HCT116 (cell line): ENCODE data around the gene NAGPA. TPM values are rescaled to one million over a fixed set of nuclear protein-coding genes. Genes with fewer than 3 reads are reported as not detected.

ENCODE experiments used
- ATAC-seq: fragments of 200-7000 bp; cut with Tn5 transposase; 2 replicates; pipeline ENCODE4 v1.9.1; 2020; ENCODE audit warnings: mild to moderate bottlenecking, moderate library complexity
- BruUV-seq: library from RNA; stranded (reverse); fragments of 400-500 nt; replicated peaks from 2 replicates; lab custom pipeline; 2021; lab: Mats Ljungman, UMichigan
- CTCF ChIA-PET: fragments of 300-600 bp; sonication (Branson Sonifier 250); formaldehyde crosslinking; loops from one replicate; lab custom pipeline; 2021; ENCODE audit warnings: antibody characterized with exemption; lab: Charles Lee
- POLR2A ChIA-PET: fragments of 300-600, 350-600 bp; sonication (Branson Sonifier 250); formaldehyde crosslinking; loops from one replicate; lab custom pipeline; 2021; ENCODE audit warnings: antibody characterized with exemption; lab: Charles Lee
- RAD21 ChIA-PET, 2 experiments: fragments of 300-600 bp; sonication (Branson Sonifier 250); formaldehyde crosslinking; loops; one replicate each; lab custom pipeline; 2023; ENCODE audit warnings: low total read pairs in 2 of 2; ENCODE audit not compliant: uncharacterized antibody in 2 of 2, unreplicated experiment in 2 of 2, low non-redundant PET in 1 of 2; lab: Charles Lee
- DNase-seq: peaks from one replicate; pipeline ENCODE4 v3.0.0-alpha.2; 2010; ENCODE audit warnings: low read depth, low spot score
- H2AFZ ChIP-seq: fragments of 200-600 bp; shearing (Covaris generic), sonication (generic); 2 replicates; pipeline ENCODE4 v1.6.1; 2017; ENCODE audit warnings: low read depth, mixed run types, mixed read lengths, antibody characterized with exemption, low read length; ENCODE audit not compliant: poor library complexity, severe bottlenecking
- H3K27ac ChIP-seq: 2 replicates; pipeline ENCODE4 v1.5.1; 2012; ENCODE audit warnings: low read depth, low read length
- H3K27me3 ChIP-seq: fragments of 200-600 bp; sonication (generic); 2 replicates; pipeline ENCODE4 v1.6.1; 2016; ENCODE audit warnings: mixed run types, low read length, mixed read lengths; ENCODE audit not compliant: insufficient read depth
- H3K36me3 ChIP-seq, 2 experiments: fragments of 200-500 bp in 1 of 2; fragments of 200-600 bp in 1 of 2; sonication (Bioruptor generic) in 1 of 2; sonication (generic) in 1 of 2; 2 replicates each; pipeline versions ENCODE4 v1.5.1 to v1.6.1; 2014 to 2016; ENCODE audit warnings: low read length in 2 of 2, inconsistent platforms in 1 of 2, mixed read lengths in 1 of 2, mixed run types in 1 of 2; ENCODE audit not compliant: insufficient read depth in 2 of 2, control insufficient read depth in 1 of 2
- H3K4me1 ChIP-seq, 2 experiments: fragments of 200-600 bp in 1 of 2; sonication (generic) in 1 of 2; 2 replicates each; pipeline versions ENCODE4 v1.5.1 to v1.6.1; 2012 to 2017; ENCODE audit warnings: low read length in 2 of 2, inconsistent platforms in 1 of 2, mild to moderate bottlenecking in 1 of 2, mixed read lengths in 1 of 2, mixed run types in 1 of 2, moderate library complexity in 1 of 2; ENCODE audit not compliant: insufficient read depth in 2 of 2, control insufficient read depth in 1 of 2
- H3K4me2 ChIP-seq: fragments of 200-600 bp; sonication (generic); 2 replicates; pipeline ENCODE4 v1.6.1; 2017; ENCODE audit warnings: mixed run types, low read length, mixed read lengths
- H3K4me3 ChIP-seq, 2 experiments: fragments of 200-600 bp in 1 of 2; sonication (generic) in 1 of 2; replicated peaks in 1 of 2; 2 replicates each; pipeline ENCODE4 v1.5.1; 2011 to 2016; ENCODE audit warnings: low read length in 2 of 2, control low read depth in 1 of 2, low read depth in 1 of 2, mild to moderate bottlenecking in 1 of 2, mixed read lengths in 1 of 2, mixed run types in 1 of 2
- H3K79me2 ChIP-seq: fragments of 200-600 bp; sonication (generic); 2 replicates; pipeline ENCODE4 v1.6.1; 2017; ENCODE audit warnings: mild to moderate bottlenecking, mixed run types, low read length, moderate library complexity, mixed read lengths; ENCODE audit not compliant: insufficient read depth
- H3K9ac ChIP-seq: fragments of 200-600 bp; sonication (generic); 2 replicates; pipeline ENCODE4 v1.6.1; 2016; ENCODE audit warnings: low read length, mixed read lengths
- H3K9me2 ChIP-seq: fragments of 200-600 bp; sonication (generic), shearing (Covaris generic); 2 replicates; pipeline ENCODE4 v1.6.1; 2017; ENCODE audit warnings: mixed run types, mild to moderate bottlenecking, moderate library complexity; ENCODE audit not compliant: insufficient read depth
- H3K9me3 ChIP-seq, 2 experiments: fragments of 200-500 bp in 1 of 2; fragments of 200-600 bp in 1 of 2; sonication (Bioruptor generic) in 1 of 2; sonication (generic) in 1 of 2; 2 replicates each; pipeline ENCODE4 v1.6.1; 2014 to 2017; ENCODE audit warnings: low read length in 2 of 2, mixed read lengths in 2 of 2, inconsistent platforms in 1 of 2, low read depth in 1 of 2, mild to moderate bottlenecking in 1 of 2, mixed run types in 1 of 2, moderate library complexity in 1 of 2; ENCODE audit not compliant: control insufficient read depth in 1 of 2, insufficient read depth in 1 of 2
- H4K20me1 ChIP-seq: fragments of 200-600 bp; sonication (generic), shearing (Covaris generic); 2 replicates; pipeline ENCODE4 v1.6.1; 2017; ENCODE audit warnings: mixed run types, mild to moderate bottlenecking, moderate library complexity; ENCODE audit not compliant: insufficient read depth
- CEBPB ChIP-seq: IDR thresholded peaks from 2 replicates; pipeline ENCODE4 v1.6.1; 2012; ENCODE audit warnings: low read depth
- EGR1 ChIP-seq: IDR thresholded peaks from 2 replicates; pipeline ENCODE4 v1.6.1; 2012; ENCODE audit warnings: low read depth
- EZH2phosphoT487 ChIP-seq: fragments of 200-600 bp; IDR thresholded peaks from 2 replicates; pipeline ENCODE4 v1.6.1; 2018; ENCODE audit warnings: antibody characterized with exemption, borderline replicate concordance
- JUND ChIP-seq: IDR thresholded peaks from 2 replicates; pipeline ENCODE4 v1.6.1; 2012
- POLR2AphosphoS5 ChIP-seq: IDR thresholded peaks from 2 replicates; pipeline ENCODE4 v1.6.1; 2011; ENCODE audit warnings: mild to moderate bottlenecking, low read depth, low read length, moderate library complexity
- SIN3A ChIP-seq: IDR thresholded peaks from 2 replicates; pipeline ENCODE4 v1.6.1; 2012; ENCODE audit warnings: low read depth
- SP1 ChIP-seq: IDR thresholded peaks from 2 replicates; pipeline ENCODE4 v1.6.1; 2012; ENCODE audit warnings: low read depth
- SRF ChIP-seq: IDR thresholded peaks from 2 replicates; pipeline ENCODE4 v1.6.1; 2012; ENCODE audit warnings: low read depth
- intact Hi-C: fragments of 100-400 bp; cut with micrococcal nuclease; formaldehyde crosslinking; loops from 2 replicates; pipeline ENCODE4 v1.10.0; 2022
- total RNA-seq: library from RNA; stranded (reverse); gene quantifications from one replicate; pipeline ENCODE4 v1.2.1, GENCODE V29; 2021; ENCODE audit not compliant: unreplicated experiment
- TF ChIP-seq, protein P1 (sequence below): IDR thresholded peaks from 2 replicates; pipeline ENCODE4 v1.6.1; 2012; ENCODE audit warnings: low read depth
- TF ChIP-seq, protein P2 (sequence below): IDR thresholded peaks from 2 replicates; pipeline ENCODE4 v1.6.1; 2011; ENCODE audit warnings: mild to moderate bottlenecking, low read length, moderate library complexity; ENCODE audit not compliant: insufficient replicate concordance; ENCODE audit errors: extremely low read depth
- TF ChIP-seq, protein P3 (sequence below), 3 experiments: fragments of 200-600 bp in 1 of 3; sonication (generic) in 1 of 3; IDR thresholded peaks in 2 of 3; conservative IDR thresholded peaks in 1 of 3; 2 replicates each; pipeline ENCODE4 v1.5.1; 2012 to 2017; ENCODE audit warnings: low read depth in 2 of 3, low read length in 2 of 3, antibody characterized with exemption in 1 of 3, borderline replicate concordance in 1 of 3, control low read depth in 1 of 3, mild to moderate bottlenecking in 1 of 3, mixed read lengths in 1 of 3, mixed run types in 1 of 3, moderate library complexity in 1 of 3; ENCODE audit not compliant: insufficient read depth in 1 of 3
- TF ChIP-seq, protein P4 (sequence below): IDR thresholded peaks from 2 replicates; pipeline ENCODE4 v1.6.1; 2012

The NAGPA gene
- total RNA-seq, 1 experiment from 2014 or later: 17.5 TPM

DNA sequence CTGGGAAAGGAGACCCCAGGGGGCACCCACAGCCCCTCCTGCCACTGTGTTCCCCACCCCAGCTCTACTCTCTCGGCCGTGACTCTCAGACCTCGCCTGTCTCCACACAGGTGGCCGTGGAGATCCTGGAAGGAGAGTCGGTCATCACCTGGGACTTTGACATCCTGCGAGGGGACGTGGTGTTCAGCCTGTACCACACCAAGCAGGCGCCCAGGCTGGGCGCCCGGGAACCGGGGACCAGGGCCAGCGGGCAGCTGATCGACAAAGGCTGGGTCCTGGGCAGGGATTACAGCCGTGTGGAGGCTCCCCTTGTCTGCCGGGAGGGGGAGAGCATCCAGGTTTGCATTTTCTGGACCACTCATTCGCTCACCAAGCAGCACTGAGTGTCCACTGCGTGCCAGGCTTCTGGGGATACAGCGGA is 25.4 kb downstream of the NAGPA start:
- H3K4me2 ChIP-seq: no peak overlapping the region
- no peak overlapping the region for H3K4me3 ChIP-seq
- ATAC-seq (no peak), DNase-seq (no peak)
- TF ChIP-seq, protein P1, sequence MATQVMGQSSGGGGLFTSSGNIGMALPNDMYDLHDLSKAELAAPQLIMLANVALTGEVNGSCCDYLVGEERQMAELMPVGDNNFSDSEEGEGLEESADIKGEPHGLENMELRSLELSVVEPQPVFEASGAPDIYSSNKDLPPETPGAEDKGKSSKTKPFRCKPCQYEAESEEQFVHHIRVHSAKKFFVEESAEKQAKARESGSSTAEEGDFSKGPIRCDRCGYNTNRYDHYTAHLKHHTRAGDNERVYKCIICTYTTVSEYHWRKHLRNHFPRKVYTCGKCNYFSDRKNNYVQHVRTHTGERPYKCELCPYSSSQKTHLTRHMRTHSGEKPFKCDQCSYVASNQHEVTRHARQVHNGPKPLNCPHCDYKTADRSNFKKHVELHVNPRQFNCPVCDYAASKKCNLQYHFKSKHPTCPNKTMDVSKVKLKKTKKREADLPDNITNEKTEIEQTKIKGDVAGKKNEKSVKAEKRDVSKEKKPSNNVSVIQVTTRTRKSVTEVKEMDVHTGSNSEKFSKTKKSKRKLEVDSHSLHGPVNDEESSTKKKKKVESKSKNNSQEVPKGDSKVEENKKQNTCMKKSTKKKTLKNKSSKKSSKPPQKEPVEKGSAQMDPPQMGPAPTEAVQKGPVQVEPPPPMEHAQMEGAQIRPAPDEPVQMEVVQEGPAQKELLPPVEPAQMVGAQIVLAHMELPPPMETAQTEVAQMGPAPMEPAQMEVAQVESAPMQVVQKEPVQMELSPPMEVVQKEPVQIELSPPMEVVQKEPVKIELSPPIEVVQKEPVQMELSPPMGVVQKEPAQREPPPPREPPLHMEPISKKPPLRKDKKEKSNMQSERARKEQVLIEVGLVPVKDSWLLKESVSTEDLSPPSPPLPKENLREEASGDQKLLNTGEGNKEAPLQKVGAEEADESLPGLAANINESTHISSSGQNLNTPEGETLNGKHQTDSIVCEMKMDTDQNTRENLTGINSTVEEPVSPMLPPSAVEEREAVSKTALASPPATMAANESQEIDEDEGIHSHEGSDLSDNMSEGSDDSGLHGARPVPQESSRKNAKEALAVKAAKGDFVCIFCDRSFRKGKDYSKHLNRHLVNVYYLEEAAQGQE: no peak
- TF ChIP-seq EZH2phosphoT487 (no peak), EGR1 (no peak), CEBPB (no peak), JUND (no peak), POLR2AphosphoS5 (no peak), SP1 (no peak), SRF (no peak), SIN3A (no peak)
- TF ChIP-seq, protein P2, sequence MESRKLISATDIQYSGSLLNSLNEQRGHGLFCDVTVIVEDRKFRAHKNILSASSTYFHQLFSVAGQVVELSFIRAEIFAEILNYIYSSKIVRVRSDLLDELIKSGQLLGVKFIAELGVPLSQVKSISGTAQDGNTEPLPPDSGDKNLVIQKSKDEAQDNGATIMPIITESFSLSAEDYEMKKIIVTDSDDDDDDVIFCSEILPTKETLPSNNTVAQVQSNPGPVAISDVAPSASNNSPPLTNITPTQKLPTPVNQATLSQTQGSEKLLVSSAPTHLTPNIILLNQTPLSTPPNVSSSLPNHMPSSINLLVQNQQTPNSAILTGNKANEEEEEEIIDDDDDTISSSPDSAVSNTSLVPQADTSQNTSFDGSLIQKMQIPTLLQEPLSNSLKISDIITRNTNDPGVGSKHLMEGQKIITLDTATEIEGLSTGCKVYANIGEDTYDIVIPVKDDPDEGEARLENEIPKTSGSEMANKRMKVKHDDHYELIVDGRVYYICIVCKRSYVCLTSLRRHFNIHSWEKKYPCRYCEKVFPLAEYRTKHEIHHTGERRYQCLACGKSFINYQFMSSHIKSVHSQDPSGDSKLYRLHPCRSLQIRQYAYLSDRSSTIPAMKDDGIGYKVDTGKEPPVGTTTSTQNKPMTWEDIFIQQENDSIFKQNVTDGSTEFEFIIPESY: no peak
- TF ChIP-seq, protein P3, sequence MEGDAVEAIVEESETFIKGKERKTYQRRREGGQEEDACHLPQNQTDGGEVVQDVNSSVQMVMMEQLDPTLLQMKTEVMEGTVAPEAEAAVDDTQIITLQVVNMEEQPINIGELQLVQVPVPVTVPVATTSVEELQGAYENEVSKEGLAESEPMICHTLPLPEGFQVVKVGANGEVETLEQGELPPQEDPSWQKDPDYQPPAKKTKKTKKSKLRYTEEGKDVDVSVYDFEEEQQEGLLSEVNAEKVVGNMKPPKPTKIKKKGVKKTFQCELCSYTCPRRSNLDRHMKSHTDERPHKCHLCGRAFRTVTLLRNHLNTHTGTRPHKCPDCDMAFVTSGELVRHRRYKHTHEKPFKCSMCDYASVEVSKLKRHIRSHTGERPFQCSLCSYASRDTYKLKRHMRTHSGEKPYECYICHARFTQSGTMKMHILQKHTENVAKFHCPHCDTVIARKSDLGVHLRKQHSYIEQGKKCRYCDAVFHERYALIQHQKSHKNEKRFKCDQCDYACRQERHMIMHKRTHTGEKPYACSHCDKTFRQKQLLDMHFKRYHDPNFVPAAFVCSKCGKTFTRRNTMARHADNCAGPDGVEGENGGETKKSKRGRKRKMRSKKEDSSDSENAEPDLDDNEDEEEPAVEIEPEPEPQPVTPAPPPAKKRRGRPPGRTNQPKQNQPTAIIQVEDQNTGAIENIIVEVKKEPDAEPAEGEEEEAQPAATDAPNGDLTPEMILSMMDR (IDR thresholded peaks at IDR 0.05 in 2 of 3, conservative IDR thresholded peaks at IDR 0.05 in 1 of 3; ENCODE audit: borderline replicate concordance in 1 of 3, insufficient read depth in 1 of 3, low read depth in 2 of 3, low read length in 2 of 3): no peak
- TF ChIP-seq, protein P4, sequence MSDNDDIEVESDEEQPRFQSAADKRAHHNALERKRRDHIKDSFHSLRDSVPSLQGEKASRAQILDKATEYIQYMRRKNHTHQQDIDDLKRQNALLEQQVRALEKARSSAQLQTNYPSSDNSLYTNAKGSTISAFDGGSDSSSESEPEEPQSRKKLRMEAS: no peak
- no peaks in the 10 kb centered on the region for H3K4me1 ChIP-seq
- no peaks in the 10 kb centered on the region for H3K9me3 ChIP-seq
- ChIA-PET POLR2A (no interaction called here), CTCF (no interaction called here), RAD21 (no interaction called here)
- BruUV-seq: no TSS peak
- H4K20me1 ChIP-seq: no peaks in the 10 kb centered on the region
- no peak overlapping the region for H2AFZ ChIP-seq
- H3K79me2 ChIP-seq: no peaks in the 10 kb centered on the region
- H3K9ac ChIP-seq: no peak overlapping the region
- no peak overlapping the region for H3K27ac ChIP-seq
- no peaks in the 10 kb centered on the region for H3K36me3 ChIP-seq
- intact Hi-C loops: no loop called here
- H3K27me3 ChIP-seq: no peaks in the 10 kb centered on the region
- H3K9me2 ChIP-seq: no peaks in the 10 kb centered on the region
